Stimulated activated CD8-positive, alpha-beta memory T cell treated with anti-CD3 and anti-CD28 coated beads, Interleukin-15, amount 100 ng/mL, for 4 hours (primary cell): Measurements from ENCODE around the gene CDK6.

Experiments used
- DNase-seq, 2 donors: peaks; one replicate each; pipeline ENCODE4 v3.0.0-alpha.2; 2020; ENCODE audit warnings: low read depth in 2 of 2

The CDK6 gene

DNA sequence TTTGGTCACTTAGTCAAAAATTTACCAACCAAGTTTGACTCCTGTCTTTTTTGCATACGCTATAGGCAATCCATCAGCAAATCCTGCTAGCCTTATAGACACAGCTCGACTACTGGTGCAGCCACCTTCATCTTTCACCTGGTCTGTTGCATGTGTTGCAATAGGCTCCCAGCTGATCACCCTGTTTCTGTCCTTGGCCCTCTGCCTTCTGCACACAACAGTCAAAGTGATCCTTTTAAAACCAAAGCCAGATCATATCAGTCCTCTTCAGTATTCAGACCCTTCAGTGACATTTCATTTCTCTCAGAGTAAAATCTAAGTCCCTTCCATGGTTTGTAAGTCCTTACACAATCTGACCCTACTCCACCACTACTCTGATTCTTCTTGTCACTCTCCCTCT lies 10.9 kb upstream of the CDK6 start:
- no peak for DNase-seq

DNA sequence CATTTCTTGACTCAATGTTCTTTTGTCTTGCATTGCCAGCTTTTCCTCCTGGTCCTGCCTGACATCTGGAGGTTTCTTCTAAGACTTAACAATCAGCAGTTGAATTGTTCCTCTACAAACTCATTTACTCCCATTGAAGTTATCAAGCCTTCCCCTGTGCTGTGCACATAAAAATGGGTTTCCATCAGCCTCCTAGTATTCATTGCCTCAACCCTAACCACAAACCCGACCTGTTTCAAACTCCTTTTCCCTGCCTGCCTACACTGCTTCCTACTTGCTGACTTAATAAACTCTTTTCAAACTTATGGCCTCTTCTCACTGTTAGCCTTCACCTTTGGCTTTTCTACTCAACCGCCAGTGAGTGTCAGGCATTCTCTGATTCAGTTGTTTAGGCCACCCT lies 9.4 kb upstream of the CDK6 start:
- no peak for DNase-seq

- DNase-seq, result no peak
These were observed 7.4 kb upstream of the CDK6 start for GRCh38 chr7:92843781-92844180.

DNA sequence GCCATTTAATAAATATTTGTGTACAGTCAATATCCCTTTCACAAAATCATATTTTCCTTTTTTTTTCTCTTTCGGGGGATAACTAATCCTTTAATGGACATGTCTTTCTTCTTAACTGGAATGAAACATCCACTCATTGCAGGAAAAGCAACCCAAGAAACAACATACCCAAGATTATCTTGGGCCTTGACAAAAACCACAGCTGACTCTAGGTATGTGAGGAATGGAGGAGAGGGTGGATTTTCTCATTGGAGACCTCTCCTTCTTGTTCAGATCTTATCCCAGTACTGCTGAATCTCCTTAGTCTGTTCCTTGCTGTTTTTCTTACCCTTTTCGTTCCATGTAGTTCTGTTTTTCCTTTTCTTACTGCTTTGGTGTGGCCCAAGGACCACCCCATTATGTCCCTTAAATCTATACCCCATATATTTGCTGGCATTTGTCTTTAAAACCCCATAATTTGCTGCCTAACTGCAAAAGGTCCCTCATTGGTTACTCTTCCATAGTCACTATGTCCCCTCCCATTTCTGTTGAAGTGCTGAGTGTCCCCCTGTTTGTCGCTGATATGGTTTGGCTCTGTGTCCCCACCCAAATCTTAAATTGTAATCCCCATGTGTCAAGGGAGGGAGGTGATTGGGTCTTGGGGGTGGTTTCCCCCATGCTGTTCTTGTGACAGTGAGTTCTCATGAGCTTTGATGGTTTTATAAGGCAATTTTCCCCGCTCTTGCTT lies 6.8 kb upstream of the CDK6 start:
- no peak for DNase-seq

DNA sequence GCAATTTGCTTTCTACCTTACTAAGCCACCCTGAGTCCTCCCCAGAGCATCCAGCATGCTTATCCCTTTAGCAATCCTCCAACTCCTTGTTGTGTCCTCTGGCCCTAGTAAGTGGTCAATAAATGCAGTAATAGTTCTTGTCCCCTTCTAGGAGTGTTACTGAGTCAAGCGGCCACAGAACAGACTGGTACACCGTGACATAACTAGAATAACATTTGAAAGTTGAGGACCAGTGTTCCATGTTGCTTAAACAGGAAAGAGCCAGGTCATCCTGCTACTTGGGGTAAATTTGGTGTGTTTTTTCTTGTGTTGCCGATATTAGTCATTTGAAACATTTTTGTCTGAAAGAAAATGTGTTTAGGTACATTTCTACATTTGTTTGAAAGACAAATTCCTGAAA lies 4.8 kb upstream of the CDK6 start:
- no peak for DNase-seq

DNA sequence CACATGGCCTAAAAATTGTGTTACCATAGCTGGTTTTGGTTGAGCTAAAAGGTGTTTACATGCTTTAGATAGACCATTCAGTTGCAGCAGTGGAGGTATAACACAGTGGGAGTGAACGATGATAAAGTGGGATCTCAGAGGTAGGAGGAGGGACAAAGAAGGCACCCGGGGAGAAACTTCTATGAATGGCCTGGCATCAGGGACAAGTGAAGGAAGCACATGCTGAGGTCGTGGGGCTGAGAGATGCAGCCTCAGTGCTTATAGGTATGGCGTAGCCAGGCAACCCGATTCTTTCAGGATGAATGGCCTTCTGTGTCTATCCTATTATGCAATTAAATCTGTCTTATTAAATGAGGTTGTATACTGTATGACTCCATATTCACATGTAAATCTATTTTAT lies 3.9 kb upstream of the CDK6 start:
- no peak for DNase-seq

DNA sequence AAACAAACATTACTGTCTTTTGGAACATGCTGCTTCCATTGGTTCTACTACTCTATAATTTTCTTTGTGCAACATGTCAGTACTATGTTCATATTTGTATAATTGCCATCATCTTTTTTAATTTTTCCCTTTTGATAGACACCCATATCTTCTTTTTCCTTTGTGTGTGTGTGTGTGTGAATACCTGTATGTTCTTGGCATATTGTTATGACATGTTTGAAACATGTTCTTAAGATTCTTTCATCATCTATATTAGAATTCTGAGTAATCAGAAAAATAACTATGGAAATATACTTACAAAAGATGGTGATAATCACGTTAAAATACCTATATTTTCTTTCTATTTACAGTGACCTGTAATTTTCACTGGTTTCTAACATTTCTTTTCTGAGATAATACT lies 3.5 kb upstream of the CDK6 start:
- DNase-seq, result no peak

GRCh38 chr7:92838934-92839333 lies 2.6 kb upstream of the CDK6 start:
- no peak for DNase-seq

DNA sequence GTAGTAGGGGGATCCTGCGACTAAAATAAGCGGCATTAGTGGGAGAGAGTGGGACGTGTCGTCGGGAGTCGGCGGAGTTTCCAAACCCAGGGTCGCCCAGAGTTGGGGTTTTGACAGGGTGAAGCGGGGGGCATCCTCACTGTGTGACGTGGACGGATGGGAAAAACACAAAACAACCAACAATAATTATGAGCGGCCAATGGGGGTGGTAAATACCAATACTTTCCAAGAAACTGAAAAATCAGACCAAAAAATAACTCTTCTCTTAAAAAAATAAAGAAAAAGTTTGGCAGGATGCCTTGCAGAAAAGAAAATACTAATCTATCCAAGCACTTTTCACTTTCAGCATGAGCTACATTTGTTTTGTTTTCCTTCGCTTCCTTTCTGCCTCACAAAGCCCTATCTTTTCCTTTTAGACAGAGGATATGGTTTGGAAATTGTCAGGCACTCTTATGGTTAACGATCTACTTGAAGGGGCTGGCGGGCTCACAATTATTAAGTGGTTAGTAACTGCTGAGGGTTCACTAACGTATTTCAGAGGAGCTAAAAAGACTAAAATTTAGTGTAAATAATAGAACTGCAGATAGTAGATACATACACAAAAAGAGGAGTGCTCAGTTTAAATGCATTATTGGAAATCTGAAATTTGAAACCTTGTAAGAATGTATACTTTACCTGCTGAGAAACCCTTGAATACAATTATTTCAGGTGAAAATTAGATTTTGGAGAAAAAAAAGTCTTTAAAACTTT lies 802 bp upstream of the CDK6 start:
- DNase-seq, result no peak

- no peak for DNase-seq
These were observed 403 bp downstream of the CDK6 start for GRCh38 chr7:92835851-92836488.

DNA sequence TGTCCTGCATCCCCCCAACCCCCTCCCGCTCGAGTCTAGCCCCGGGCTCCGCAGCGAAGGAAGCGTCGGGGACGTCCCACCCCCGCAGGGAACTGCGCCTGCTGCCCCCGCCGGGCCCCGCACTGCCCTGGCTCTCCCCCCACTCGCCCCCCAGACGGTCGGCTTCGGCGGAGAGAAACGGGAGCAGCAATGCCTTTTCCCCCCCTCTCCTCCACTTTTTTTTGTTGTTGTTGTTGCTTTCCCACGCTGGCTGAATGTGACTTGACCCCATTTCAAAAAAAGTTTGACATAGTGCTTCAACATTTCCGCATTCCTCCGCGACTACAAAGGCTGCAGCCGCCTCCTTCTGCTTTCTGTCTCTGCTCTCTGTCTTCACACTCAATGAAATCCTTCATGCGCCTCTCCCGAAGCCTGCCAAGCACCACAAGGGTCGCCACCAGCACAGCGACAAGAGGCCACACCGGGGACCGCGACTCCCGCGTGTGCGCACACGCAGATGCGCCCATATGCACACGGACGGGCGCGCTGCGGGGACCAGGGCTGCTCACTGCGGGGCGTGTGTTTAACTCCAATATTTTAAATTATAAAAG lies 1.0 kb downstream of the CDK6 start:
- peak in 1 of 2 donors; percentile 27 for DNase-seq

GRCh38 chr7:92834507-92835260 lies 1.7 kb downstream of the CDK6 start:
- DNase-seq, result peak in 1 of 2 donors; percentile 4

DNA sequence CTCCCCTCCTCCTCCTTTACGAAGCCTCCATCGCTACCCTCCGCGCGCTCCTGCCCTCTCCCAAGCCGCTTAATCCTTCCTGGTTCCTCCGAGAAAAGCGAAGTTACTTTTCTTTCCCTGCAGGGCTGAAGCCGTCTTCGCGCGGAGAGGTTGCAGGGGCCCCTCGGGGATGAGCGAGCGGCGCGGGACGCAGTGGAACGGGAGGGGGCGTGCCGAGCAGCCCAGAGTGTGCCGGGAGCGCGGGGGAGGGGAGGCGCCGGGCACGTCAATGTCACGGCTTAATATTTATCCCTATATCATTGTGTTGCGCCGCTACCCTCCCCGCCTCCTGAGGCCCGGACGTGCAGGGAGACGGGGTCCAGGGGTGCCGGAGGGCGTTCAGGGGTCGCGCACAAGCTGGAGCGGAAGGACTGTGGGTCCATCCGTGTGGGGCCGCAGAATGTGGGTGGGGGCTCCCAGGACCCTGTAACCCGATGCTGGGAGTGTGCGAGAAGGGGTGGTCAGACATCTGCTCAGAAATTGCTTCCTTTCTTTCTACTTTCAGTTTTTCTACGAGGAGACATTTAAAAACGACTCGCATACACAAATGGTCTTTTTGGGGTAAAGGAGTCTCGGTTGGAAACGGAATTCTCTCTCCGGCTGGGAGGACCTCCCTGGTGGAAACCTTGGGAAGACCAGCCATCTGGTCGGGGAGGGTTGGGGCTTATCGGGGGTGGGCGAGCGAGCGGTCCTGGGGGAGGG lies 2.4 kb downstream of the CDK6 start:
- DNase-seq, result peak; percentile 59 to 68

DNA sequence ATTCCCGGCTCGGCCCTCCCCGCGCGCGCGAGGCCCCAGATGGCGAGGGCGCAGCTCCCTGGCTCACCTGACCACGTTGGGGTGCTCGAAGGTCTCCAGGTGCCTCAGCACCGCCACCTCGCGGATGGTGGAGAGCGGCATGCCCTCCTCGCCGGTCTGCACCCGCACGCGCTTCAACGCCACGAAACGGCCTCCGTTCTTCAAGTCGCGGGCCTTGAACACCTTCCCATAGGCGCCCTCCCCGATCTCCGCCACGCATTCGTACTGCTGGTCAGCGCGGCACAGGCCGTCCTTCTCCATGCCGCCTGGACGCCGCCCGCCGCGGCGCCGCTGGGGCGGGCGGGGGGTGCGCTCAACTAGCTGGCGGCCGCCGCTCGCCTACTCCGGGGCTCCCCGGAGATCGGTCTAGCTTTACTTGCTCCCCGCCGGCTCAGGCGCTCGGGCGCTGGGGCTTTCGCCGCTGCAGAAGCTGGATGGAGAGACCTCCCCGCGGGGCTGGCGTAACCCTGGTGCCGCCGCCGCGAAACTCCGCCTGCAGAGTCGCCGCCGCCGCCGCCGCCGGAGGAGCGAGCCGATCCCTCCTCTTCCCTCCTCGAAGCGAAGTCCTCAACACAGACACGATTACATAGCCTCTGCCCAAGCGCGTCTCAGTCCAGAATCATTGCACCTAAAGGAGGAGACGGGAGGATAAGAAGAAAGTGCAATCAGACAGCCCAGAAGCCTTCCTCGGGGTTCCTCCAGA lies 3.2 kb downstream of the CDK6 start:
- peak; percentile 75 to 77 for DNase-seq

GRCh38 chr7:92832534-92833023 lies 3.8 kb downstream of the CDK6 start:
- no peak for DNase-seq

DNA sequence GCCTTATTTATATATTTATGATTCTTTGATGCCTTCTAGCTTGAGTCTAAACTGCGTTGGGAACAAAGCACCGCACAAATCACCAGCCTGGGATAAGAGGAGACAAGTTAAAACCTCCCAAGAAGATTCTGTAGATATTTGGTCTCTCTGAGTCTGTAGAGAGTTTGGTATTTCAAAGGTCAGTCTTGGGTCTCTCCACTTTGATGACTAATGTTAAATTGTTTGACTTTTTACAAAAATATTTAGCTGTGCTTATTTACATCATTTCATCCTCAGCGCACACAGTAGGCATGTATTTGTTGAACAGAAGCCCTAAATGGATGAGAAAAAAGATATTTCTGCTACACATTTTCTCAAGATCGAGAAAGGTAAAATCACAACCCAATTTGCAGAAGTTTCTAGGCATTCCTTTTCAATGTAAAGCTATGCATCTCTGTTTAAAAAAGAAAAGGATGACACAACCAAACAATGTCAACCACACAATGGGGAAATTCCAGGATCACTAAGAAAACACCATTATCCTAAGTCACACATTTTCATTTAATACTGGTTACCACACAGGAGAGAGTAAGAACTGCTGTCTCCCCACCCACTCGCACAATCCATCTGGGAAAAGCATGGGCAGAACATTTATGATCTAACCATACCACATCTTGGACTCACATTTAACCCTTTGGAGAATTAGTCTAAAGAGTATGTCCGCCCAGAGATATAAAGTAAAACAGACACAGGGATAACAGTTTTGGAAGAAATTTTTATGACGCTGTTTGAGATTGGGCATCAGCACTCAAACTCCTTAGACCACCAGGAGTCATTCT lies 4.4 kb downstream of the CDK6 start:
- DNase-seq, result no peak

GRCh38 chr7:92830532-92831110 lies 5.8 kb downstream of the CDK6 start:
- no peak for DNase-seq

- DNase-seq, result no peak
These were observed 6.3 kb downstream of the CDK6 start for GRCh38 chr7:92830027-92830426.
